Activated CD8-positive, alpha-beta T cell treated with anti-CD3 and anti-CD28 coated beads, Interleukin-2, amount 10 ng/mL, durations not matched to agents 7 days and 5 days (primary cell): ENCODE measurements around the gene PPP2R2B. TPM values are rescaled to one million over a fixed set of nuclear protein-coding genes. Genes with fewer than 3 reads are reported as not detected.
A peak's percentile ranks its signal among the peaks of the same experiment; 100 is the strongest.
"Not testable (repeated sequence)": the region's sequence is repeated elsewhere in the genome, so short reads cannot be mapped to it uniquely, and the experiment has no call there.

Experiments
- ATAC-seq: fragments of 150-1000 bp; cut with Tn5 transposase; one replicate; pipeline ENCODE4 v1.10.0; 2021; ENCODE audit warnings: moderate library complexity
- CTCF ChIA-PET: fragments of 350-600 bp; sonication (Branson Sonifier 250); formaldehyde crosslinking; loops from one replicate; lab custom pipeline; 2021; ENCODE audit warnings: antibody characterized with exemption; lab: Charles Lee
- POLR2A ChIA-PET: fragments of 350-600 bp; sonication (Branson Sonifier 250); formaldehyde crosslinking; loops from one replicate; lab custom pipeline; 2021; ENCODE audit warnings: antibody characterized with exemption; lab: Charles Lee
- DNase-seq: peaks from one replicate; pipeline ENCODE4 v3.0.0-alpha.2; 2020
- H3K27ac Mint-ChIP-seq: one replicate; pipeline ENCODE4 v1.8.0; 2021; ENCODE audit warnings: mild to moderate bottlenecking, mixed read lengths
- H3K27me3 Mint-ChIP-seq: one replicate; pipeline ENCODE4 v1.8.0; 2021; ENCODE audit warnings: low read depth, mixed read lengths
- H3K36me3 Mint-ChIP-seq: one replicate; pipeline ENCODE4 v1.8.0; 2021; ENCODE audit warnings: low read depth, mixed read lengths
- H3K4me1 Mint-ChIP-seq: one replicate; pipeline ENCODE4 v1.8.0; 2021; ENCODE audit warnings: low read depth, mixed read lengths
- H3K4me3 Mint-ChIP-seq: one replicate; pipeline ENCODE4 v1.8.0; 2021; ENCODE audit warnings: mild to moderate bottlenecking, mixed read lengths
- H3K9me3 Mint-ChIP-seq: one replicate; pipeline ENCODE4 v1.8.0; 2022; ENCODE audit warnings: mixed read lengths; ENCODE audit not compliant: insufficient read depth
- total RNA-seq, 2 experiments: library from RNA; stranded (reverse); gene quantifications; one replicate each; pipeline ENCODE4 v1.2.3, GENCODE V29; 2021

PPP2R2B gene
- total RNA-seq, 2 experiments from 2014 or later = 2.0 to 3.0 TPM

DNA sequence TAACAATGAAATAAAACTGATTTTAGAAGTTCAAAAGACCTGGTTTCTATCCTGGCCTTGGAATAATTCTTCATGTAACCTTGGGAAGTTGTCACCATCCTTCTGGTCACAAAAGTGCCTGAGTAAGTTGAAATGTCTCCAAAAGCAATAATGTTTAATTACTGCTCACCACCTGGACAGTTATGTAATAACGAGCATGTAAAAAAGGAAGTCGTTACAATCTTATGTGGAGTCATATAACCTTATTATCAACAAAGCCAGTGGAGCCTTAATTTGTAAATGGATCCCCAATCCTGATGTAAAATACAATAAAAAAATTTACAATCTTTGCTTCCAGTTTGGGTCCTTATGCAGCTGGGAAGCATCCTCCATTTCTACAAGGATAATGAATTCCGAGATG is 298.3 kb downstream of the PPP2R2B start:
- Mint-ChIP-seq H3K36me3 (no peaks in the 10 kb centered on the region), H3K9me3 (no peaks in the 10 kb centered on the region), H3K4me3 (no peak overlapping the region), H3K27ac (no peak overlapping the region), H3K4me1 (no peaks in the 10 kb centered on the region), H3K27me3 (peaks cover 6% of the 10 kb centered on the region)
- no peak for ATAC-seq
- DNase-seq = no peak
- ChIA-PET POLR2A (no interaction called here), CTCF (interaction anchor here (0.9 kb wide), 1 partner anchor 67 kb away, joined by 3 read pairs; no protein-coding TSS in a partner anchor)

DNA sequence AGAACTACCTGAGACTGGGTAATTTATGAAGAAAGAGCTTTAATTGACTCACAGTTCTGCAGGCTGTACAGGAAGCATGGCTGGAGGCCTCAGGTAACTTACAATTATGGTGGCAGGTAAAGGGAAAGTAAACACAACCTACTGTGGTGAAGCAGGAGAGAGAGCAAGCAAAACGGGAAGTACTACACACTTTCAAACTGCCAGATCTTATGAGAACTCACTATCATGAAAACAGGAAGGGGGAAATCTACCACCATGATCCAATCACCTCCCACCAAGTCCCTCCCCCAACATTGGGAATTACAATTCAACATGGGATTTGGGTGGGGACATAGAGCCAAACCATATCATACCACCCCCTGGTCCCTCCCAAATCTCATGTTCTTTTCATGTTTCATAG is 303.8 kb downstream of the PPP2R2B start:
- POLR2A ChIA-PET = no interaction called here
- Mint-ChIP-seq H3K9me3 (no peaks in the 10 kb centered on the region), H3K36me3 (no peaks in the 10 kb centered on the region), H3K4me1 (no peaks in the 10 kb centered on the region), H3K27me3 (peaks cover 9% of the 10 kb centered on the region), H3K27ac (no peak overlapping the region), H3K4me3 (no peak overlapping the region)
- no peak for ATAC-seq
- CTCF ChIA-PET = no interaction called here
- DNase-seq = no peak

DNA sequence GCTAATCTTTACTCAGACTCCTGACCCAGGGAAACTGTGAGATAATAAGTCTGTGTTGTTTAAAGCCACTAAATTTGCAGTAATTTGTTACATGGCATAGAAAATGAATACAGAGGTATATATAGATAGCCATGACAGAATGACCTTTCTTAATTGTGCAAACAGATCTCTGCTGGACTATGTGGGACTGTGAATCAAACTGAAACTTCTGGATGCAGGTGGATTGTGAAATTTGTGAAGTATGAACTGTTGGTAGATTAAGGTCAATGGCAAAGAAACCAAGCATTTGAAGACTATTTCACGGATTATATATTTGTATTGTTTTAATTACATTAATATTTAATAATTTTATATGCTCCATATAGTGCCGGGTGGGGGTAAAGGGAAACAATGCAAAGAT is 310.4 kb downstream of the PPP2R2B start:
- CTCF ChIA-PET = interaction anchor here (1.0 kb wide), 1 partner anchor 397 kb away, joined by 3 read pairs; no protein-coding TSS in a partner anchor
- DNase-seq (no peak), ATAC-seq (no peak)
- POLR2A ChIA-PET = no interaction called here
- no peak overlapping the region for H3K27ac Mint-ChIP-seq
- no peaks in the 10 kb centered on the region for H3K9me3 Mint-ChIP-seq
- H3K4me3 Mint-ChIP-seq = no peak overlapping the region
- peaks cover 3% of the 10 kb centered on the region for H3K4me1 Mint-ChIP-seq
- no peaks in the 10 kb centered on the region for H3K36me3 Mint-ChIP-seq
- H3K27me3 Mint-ChIP-seq = peaks cover 2% of the 10 kb centered on the region

DNA sequence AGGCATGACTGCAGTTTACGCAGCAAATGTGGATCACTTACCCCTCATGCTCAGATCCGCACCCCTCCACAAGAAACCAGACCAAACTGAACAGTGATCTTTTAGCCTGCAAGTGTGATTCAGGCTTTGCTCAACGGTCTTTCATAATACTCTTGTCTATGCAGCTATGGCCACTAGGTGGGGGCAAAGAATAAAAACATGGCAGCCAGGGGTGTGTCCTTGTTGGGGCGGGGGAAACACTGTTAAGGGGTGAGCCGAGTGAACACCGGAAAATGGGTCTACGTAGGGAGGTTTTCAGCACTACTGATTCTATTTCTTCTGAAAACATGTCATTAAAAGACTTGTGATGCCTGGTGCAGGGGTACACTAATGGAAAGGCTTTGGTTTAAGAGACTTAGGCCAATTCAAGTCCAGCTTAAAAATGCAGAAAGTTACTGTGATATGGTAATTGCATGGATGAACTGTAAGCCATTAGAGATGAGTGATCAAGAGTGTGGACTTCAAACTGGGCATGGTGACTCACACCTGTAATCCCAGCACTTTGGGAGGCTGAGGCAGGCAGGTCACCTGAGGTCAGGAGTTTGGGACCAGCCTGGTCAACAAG is 312.7 kb downstream of the PPP2R2B start:
- Mint-ChIP-seq H3K36me3 (no peaks in the 10 kb centered on the region), H3K27me3 (no peaks in the 10 kb centered on the region), H3K9me3 (no peaks in the 10 kb centered on the region), H3K27ac (no peak overlapping the region), H3K4me3 (no peak overlapping the region), H3K4me1 (peaks cover 3% of the 10 kb centered on the region)
- CTCF ChIA-PET = interaction anchor here (0.7 to 2.0 kb wide), 8 partner anchors 18 to 623 kb away, joined by 3 to 21 read pairs (median 4); no protein-coding TSS in a partner anchor
- POLR2A ChIA-PET = no interaction called here
- peak; percentile 98 for ATAC-seq
- peak; percentile 71 for DNase-seq

DNA sequence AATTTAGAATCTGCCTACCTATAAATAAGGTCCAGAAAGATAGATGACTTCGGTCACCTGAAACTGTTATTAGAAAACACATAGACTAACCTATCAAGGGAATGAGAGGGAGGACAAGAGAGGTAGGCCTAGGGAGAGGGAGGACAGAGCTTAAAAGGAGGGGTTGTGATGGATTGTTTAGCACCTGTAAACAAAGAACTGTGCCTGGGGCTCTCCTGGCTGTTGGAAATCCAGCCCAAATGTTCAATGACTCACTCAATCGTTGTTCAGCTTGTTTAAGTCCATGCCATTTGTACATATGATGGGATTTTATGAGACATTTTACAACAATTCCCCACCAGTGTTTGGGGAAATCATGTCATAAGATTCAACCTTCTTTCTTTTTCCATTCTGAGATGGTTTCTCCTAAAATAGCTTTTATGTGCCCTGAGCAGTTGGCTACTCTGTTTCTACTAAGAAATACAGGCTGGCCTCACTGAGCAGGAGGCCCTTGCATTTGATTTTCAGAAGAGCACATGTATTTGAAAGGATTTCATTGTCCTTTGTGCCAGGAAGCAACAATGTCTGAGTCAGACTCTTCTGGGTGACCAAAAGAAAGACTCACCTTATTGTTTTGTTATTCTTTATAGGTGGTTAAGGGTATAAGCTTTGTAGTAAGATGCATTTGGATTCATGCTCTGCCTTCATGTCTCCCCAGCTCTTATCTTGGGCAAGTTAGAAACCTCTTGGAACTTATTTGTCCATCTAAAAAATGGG is 314.4 kb downstream of the PPP2R2B start:
- no peak overlapping the region for H3K27ac Mint-ChIP-seq
- H3K4me1 Mint-ChIP-seq = peaks cover 3% of the 10 kb centered on the region
- CTCF ChIA-PET = interaction anchor here (1.0 to 1.3 kb wide), 3 partner anchors 11 to 625 kb away, joined by 3 to 4 read pairs (median 3); no protein-coding TSS in a partner anchor
- POLR2A ChIA-PET = interaction anchor here (0.5 kb wide), 1 partner anchor 542 kb away, joined by 3 read pairs; no protein-coding TSS in a partner anchor
- H3K9me3 Mint-ChIP-seq = no peaks in the 10 kb centered on the region
- no peak overlapping the region for H3K4me3 Mint-ChIP-seq
- H3K27me3 Mint-ChIP-seq = no peaks in the 10 kb centered on the region
- ATAC-seq = no peak
- no peak for DNase-seq
- H3K36me3 Mint-ChIP-seq = no peaks in the 10 kb centered on the region

DNA sequence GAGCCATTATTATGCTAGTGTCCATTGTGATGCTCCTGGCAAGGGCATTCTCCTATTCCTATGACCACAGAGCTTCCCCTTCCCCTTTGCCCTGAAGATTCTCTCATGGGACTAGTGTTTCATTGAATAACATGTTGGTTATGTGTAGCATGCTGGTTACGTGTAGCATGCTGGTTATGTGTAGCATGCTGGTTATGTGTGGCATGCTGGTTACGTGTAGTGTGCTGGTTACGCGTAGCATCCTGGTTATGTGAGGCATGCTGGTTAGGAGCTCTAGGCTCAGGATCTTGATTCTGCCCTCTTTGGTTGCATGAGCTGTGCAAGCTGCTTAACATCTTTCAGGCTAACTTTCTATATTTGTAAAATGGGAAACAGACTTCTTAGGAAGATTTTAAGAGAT is 316.1 kb downstream of the PPP2R2B start:
- ChIA-PET CTCF (interaction anchor here (0.8 to 1.1 kb wide), 3 partner anchors 29 to 627 kb away, joined by 3 to 4 read pairs (median 3); no protein-coding TSS in a partner anchor), POLR2A (no interaction called here)
- H3K27me3 Mint-ChIP-seq = peaks cover 2% of the 10 kb centered on the region
- no peak overlapping the region for H3K27ac Mint-ChIP-seq
- H3K36me3 Mint-ChIP-seq = no peaks in the 10 kb centered on the region
- DNase-seq (no peak), ATAC-seq (no peak)
- H3K4me1 Mint-ChIP-seq = peaks cover 3% of the 10 kb centered on the region
- no peak overlapping the region for H3K4me3 Mint-ChIP-seq
- no peaks in the 10 kb centered on the region for H3K9me3 Mint-ChIP-seq

DNA sequence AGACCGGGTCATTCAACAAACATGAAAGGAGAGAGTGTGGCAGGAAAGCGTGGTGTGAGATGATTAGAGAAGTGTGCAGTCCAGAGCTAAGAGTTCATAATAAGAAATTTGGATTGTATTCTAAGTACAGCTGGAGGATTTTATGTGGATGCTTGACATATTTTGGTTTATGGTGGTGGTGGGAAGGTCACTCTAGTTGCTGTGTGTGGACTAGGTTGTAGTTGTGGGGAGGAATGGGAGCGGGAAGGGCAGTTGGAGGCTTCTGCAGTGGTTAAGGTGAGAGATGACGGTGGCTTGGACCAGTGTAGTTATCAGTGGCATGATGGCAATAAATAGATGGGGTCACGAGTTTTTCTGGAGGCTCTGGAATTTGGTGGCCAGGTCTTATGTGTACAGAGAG is 316.8 kb downstream of the PPP2R2B start:
- ChIA-PET POLR2A (no interaction called here), CTCF (interaction anchor here (1.1 kb wide), 1 partner anchor 627 kb away, joined by 4 read pairs; no protein-coding TSS in a partner anchor)
- Mint-ChIP-seq H3K4me3 (no peak overlapping the region), H3K27ac (no peak overlapping the region), H3K4me1 (peaks cover 3% of the 10 kb centered on the region), H3K36me3 (no peaks in the 10 kb centered on the region), H3K9me3 (no peaks in the 10 kb centered on the region), H3K27me3 (peaks cover 2% of the 10 kb centered on the region)
- DNase-seq (no peak), ATAC-seq (no peak)

DNA sequence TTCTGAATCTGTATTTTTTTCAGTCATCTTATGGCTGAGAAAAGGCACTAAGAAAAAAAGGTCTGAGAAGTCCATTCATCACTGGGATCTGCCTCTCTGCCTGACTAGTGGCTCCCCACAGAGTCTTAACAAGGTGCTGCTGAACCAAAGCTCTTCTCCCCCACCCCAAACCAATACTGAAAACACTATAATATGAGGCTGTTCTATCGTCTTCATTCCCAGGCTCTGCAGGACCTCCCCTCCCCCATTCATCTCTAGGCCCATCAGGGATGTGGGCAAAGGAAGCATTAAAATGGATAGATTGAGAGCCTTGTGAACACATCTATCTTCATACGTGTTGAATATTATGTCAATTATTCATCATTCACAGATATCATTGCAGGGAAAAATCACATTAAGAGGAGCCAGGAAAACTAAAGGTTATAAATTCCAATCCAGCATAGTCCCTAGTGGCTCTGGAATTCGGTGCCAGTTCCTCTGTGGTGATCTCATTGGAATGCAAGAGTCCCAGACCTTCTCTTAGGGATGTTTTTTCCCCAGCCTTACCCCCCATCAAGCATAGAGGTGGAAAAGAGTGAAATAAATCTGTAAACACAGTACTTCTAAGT is 318.2 kb downstream of the PPP2R2B start:
- Mint-ChIP-seq H3K27me3 (peaks cover 2% of the 10 kb centered on the region), H3K4me1 (no peaks in the 10 kb centered on the region), H3K4me3 (no peak overlapping the region), H3K36me3 (no peaks in the 10 kb centered on the region), H3K9me3 (no peaks in the 10 kb centered on the region), H3K27ac (no peak overlapping the region)
- ATAC-seq = no peak
- CTCF ChIA-PET = no interaction called here
- DNase-seq = no peak
- POLR2A ChIA-PET = no interaction called here

DNA sequence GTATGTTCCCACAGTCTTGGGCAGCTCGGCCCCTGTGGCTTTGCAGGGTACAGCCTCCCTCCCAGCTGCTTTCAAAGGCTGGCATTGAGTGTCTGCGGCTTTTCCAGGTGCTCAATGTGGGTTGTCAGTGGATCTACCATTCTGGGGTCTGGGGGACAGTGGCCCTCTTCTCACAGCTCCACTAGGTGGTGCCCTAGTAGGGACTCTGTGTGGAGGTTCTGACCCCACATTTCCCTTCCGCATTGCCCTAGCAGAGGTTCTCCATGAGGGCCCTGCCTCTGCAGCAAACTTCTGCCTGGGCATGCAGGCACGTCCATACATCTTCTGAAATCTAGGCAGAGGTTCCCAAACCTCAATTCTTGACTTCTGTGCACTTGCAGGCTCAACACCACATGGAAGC is 321.7 kb downstream of the PPP2R2B start:
- H3K27me3 Mint-ChIP-seq, DNase-seq, H3K4me3 Mint-ChIP-seq, H3K27ac Mint-ChIP-seq, CTCF ChIA-PET, H3K4me1 Mint-ChIP-seq, POLR2A ChIA-PET, ATAC-seq, H3K9me3 Mint-ChIP-seq, H3K36me3 Mint-ChIP-seq: not testable (repeated sequence)

DNA sequence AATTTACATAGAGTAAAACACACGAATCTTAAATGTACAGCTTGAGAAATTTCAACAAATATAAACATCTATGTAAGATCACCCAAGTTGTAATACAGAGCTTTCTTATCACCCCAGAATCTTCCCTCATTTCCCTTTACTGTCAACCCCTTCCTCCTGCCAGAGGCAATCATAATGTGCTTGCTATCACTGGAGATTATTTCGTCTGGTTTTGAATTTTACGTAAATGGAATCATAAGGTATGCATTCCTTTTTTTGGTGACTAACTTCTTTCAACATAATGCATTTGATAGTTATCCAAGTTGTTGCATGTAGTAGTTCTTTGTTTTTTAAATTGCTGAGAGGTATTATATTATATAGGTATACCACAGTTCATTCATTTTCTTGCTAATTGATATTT is 325.1 kb downstream of the PPP2R2B start:
- H3K4me3 Mint-ChIP-seq = no peak overlapping the region
- no peaks in the 10 kb centered on the region for H3K36me3 Mint-ChIP-seq
- no peak overlapping the region for H3K27ac Mint-ChIP-seq
- no peak for ATAC-seq
- H3K9me3 Mint-ChIP-seq = no peaks in the 10 kb centered on the region
- DNase-seq = no peak
- H3K4me1 Mint-ChIP-seq = no peaks in the 10 kb centered on the region
- H3K27me3 Mint-ChIP-seq = peaks cover 19% of the 10 kb centered on the region
- ChIA-PET POLR2A (no interaction called here), CTCF (interaction anchor here (0.9 to 1.5 kb wide), 2 partner anchors 11 kb away, joined by 3 to 4 read pairs; no protein-coding TSS in a partner anchor)

DNA sequence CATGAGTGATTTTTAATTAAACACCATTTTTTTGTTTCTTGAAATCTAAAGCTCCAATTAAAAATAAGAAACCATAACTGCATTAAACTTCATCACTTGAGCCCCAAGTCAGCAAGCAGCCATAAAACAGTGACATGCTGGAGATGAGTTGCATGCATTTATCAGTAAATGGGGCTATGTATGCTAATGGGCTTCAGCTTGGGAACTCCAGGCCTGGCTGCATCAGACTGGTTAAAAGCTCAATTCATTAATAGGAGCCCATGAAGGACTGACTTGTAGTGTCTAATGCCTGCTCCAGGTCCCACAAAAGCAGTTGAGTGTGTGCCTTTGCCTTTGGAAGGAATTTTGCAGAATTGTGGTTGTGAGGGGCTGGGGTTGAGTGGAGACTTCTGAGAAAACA is 328.9 kb downstream of the PPP2R2B start:
- no peak for ATAC-seq
- no peaks in the 10 kb centered on the region for H3K4me1 Mint-ChIP-seq
- H3K9me3 Mint-ChIP-seq = no peaks in the 10 kb centered on the region
- POLR2A ChIA-PET = no interaction called here
- no peak overlapping the region for H3K4me3 Mint-ChIP-seq
- no peak for DNase-seq
- CTCF ChIA-PET = interaction anchor here (0.9 to 1.2 kb wide), 2 partner anchors 16 to 416 kb away, joined by 3 to 5 read pairs; no protein-coding TSS in a partner anchor
- H3K27ac Mint-ChIP-seq = no peak overlapping the region
- no peaks in the 10 kb centered on the region for H3K36me3 Mint-ChIP-seq
- peaks cover 19% of the 10 kb centered on the region for H3K27me3 Mint-ChIP-seq
